IPS-20b (cell line): ENCODE results near the gene TEKT2.

ENCODE experiments used
- H3K27ac ChIP-seq: one replicate; pipeline ENCODE4 v1.5.1; 2013; ENCODE audit warnings: low read length
- H3K27me3 ChIP-seq: 2 replicates; pipeline ENCODE4 v1.6.1; 2013; ENCODE audit warnings: mild to moderate bottlenecking, low read length, inconsistent platforms; ENCODE audit not compliant: insufficient read depth
- H3K36me3 ChIP-seq: 2 replicates; pipeline ENCODE4 v1.6.1; 2013; ENCODE audit warnings: low read depth, mild to moderate bottlenecking, inconsistent platforms, low read length, moderate library complexity; ENCODE audit not compliant: insufficient read depth
- H3K4me1 ChIP-seq: 2 replicates; pipeline ENCODE4 v1.6.1; 2013; ENCODE audit warnings: mild to moderate bottlenecking, control low read depth, inconsistent platforms, low read length, moderate library complexity; ENCODE audit not compliant: insufficient read depth
- H3K4me3 ChIP-seq: 2 replicates; pipeline ENCODE4 v1.5.1; 2013; ENCODE audit warnings: mild to moderate bottlenecking, low read length, inconsistent platforms
- H3K9ac ChIP-seq: 2 replicates; pipeline ENCODE4 v1.6.1; 2013; ENCODE audit warnings: low read depth, mild to moderate bottlenecking, inconsistent platforms, low read length, moderate library complexity
- H3K9me3 ChIP-seq: 2 replicates; pipeline ENCODE4 v1.6.1; 2013; ENCODE audit warnings: mild to moderate bottlenecking, low read depth, low read length, inconsistent platforms; ENCODE audit not compliant: insufficient read depth

The TEKT2 gene

GRCh38 chr1:36096500-36097432 is 12.9 kb downstream of the TEKT2 start:
- Histone ChIP-seq H3K9me3 (no peaks in the 10 kb centered on the region), H3K27me3 (no peaks in the 10 kb centered on the region), H3K4me3 (no peak overlapping the region), H3K36me3 (peaks cover 47% of the 10 kb centered on the region), H3K9ac (no peak overlapping the region; the same call in 1 of the 2 replicates), H3K27ac (no peak overlapping the region), H3K4me1 (no peaks in the 10 kb centered on the region; the same call in 1 of the 2 replicates)

GRCh38 chr1:36097693-36098585 is 14.0 kb downstream of the TEKT2 start:
- Histone ChIP-seq H3K4me1 (no peaks in the 10 kb centered on the region; the same call in 1 of the 2 replicates), H3K27me3 (no peaks in the 10 kb centered on the region), H3K4me3 (no peak overlapping the region), H3K36me3 (peaks cover 35% of the 10 kb centered on the region), H3K27ac (no peak overlapping the region), H3K9me3 (no peaks in the 10 kb centered on the region), H3K9ac (no peak overlapping the region)

GRCh38 chr1:36098650-36099365 is 14.9 kb downstream of the TEKT2 start:
- Histone ChIP-seq H3K9ac (no peak overlapping the region), H3K27me3 (no peaks in the 10 kb centered on the region), H3K4me1 (no peaks in the 10 kb centered on the region; the same call in 1 of the 2 replicates), H3K4me3 (no peak overlapping the region), H3K9me3 (no peaks in the 10 kb centered on the region), H3K36me3 (peaks cover 26% of the 10 kb centered on the region), H3K27ac (no peak overlapping the region)

GRCh38 chr1:36099681-36100341 is 15.9 kb downstream of the TEKT2 start:
- Histone ChIP-seq H3K36me3 (peaks cover 16% of the 10 kb centered on the region), H3K4me1 (no peaks in the 10 kb centered on the region; the same call in 1 of the 2 replicates), H3K27ac (no peak overlapping the region), H3K9me3 (no peaks in the 10 kb centered on the region), H3K9ac (no peak overlapping the region), H3K27me3 (no peaks in the 10 kb centered on the region), H3K4me3 (no peak overlapping the region)

GRCh38 chr1:36100376-36100775 is 16.5 kb downstream of the TEKT2 start:
- Histone ChIP-seq H3K4me3 (no peak overlapping the region), H3K27me3 (no peaks in the 10 kb centered on the region), H3K4me1 (no peaks in the 10 kb centered on the region; the same call in 1 of the 2 replicates), H3K9me3 (no peaks in the 10 kb centered on the region), H3K27ac (no peak overlapping the region), H3K9ac (no peak overlapping the region), H3K36me3 (peaks cover 11% of the 10 kb centered on the region)

GRCh38 chr1:36101546-36101945 is 17.7 kb downstream of the TEKT2 start:
- Histone ChIP-seq H3K9me3 (no peaks in the 10 kb centered on the region), H3K9ac (no peak overlapping the region)

GRCh38 chr1:36106269-36106668 is 22.4 kb downstream of the TEKT2 start:
- no peaks in the 10 kb centered on the region for H3K27me3 ChIP-seq
- no peaks in the 10 kb centered on the region for H3K4me1 ChIP-seq
- no peak overlapping the region for H3K4me3 ChIP-seq
- H3K27ac ChIP-seq, result no peak overlapping the region
- H3K9me3 ChIP-seq, result no peaks in the 10 kb centered on the region
- H3K9ac ChIP-seq, result no peak overlapping the region
- no peaks in the 10 kb centered on the region for H3K36me3 ChIP-seq

More at GRCh38 chr1:36101546-36101945, 17.7 kb downstream of the TEKT2 start:
- no peak overlapping the region for H3K4me3 ChIP-seq
- H3K4me1 ChIP-seq, result no peaks in the 10 kb centered on the region; the same call in 1 of the 2 replicates
- H3K27me3 ChIP-seq, result no peaks in the 10 kb centered on the region
- no peaks in the 10 kb centered on the region for H3K36me3 ChIP-seq
- H3K27ac ChIP-seq, result no peak overlapping the region

- Histone ChIP-seq H3K27me3 (no peaks in the 10 kb centered on the region), H3K36me3 (no peaks in the 10 kb centered on the region)
Measured at GRCh38 chr1:36107394-36107793, 23.5 kb downstream of the TEKT2 start.

GRCh38 chr1:36108314-36108713 is 24.4 kb downstream of the TEKT2 start:
- H3K4me1 ChIP-seq, result no peaks in the 10 kb centered on the region

More at GRCh38 chr1:36107394-36107793, 23.5 kb downstream of the TEKT2 start:
- H3K27ac ChIP-seq, result no peak overlapping the region
- no peak overlapping the region for H3K9ac ChIP-seq
- no peaks in the 10 kb centered on the region for H3K9me3 ChIP-seq
- H3K4me1 ChIP-seq, result no peaks in the 10 kb centered on the region
- no peak overlapping the region for H3K4me3 ChIP-seq

GRCh38 chr1:36109041-36109679 is 25.3 kb downstream of the TEKT2 start:
- Histone ChIP-seq H3K27me3 (no peaks in the 10 kb centered on the region), H3K4me1 (no peaks in the 10 kb centered on the region), H3K9ac (no peak overlapping the region), H3K4me3 (no peak overlapping the region), H3K36me3 (no peaks in the 10 kb centered on the region), H3K27ac (no peak overlapping the region), H3K9me3 (no peaks in the 10 kb centered on the region)

More at GRCh38 chr1:36108314-36108713, 24.4 kb downstream of the TEKT2 start:
- Histone ChIP-seq H3K27me3 (no peaks in the 10 kb centered on the region), H3K36me3 (no peaks in the 10 kb centered on the region), H3K27ac (no peak overlapping the region), H3K4me3 (no peak overlapping the region), H3K9me3 (no peaks in the 10 kb centered on the region), H3K9ac (no peak overlapping the region)
